ENCODE results near the gene PCDH11X. TPM values are rescaled to one million over a fixed set of nuclear protein-coding genes. Genes with fewer than 3 reads are reported as not detected.

The PCDH11X gene
- total RNA-seq = not detected in 2 replicates

DNA sequence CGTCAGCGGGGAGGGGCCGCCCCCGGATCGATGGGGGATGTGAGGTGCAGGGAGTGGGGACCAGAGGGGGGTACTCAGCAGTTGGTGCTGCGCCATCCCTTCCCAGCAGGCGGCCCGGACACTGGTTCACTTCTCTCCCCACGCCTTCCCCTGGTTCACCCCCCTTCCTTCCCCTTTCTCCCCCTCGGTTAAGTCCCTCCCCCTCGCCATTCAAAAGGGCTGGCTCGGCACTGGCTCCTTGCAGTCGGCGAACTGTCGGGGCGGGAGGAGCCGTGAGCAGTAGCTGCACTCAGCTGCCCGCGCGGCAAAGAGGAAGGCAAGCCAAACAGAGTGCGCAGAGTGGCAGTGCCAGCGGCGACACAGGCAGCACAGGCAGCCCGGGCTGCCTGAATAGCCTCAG lies at the start of gene PCDH11X:
Gene PCDH11X, plus strand, starts transcription at position 241 of the 400 bp plus-strand sequence. CDS start 56,130 bp downstream, outside the sequence.

